ENCODE measurements around the gene PDCD2L. TPM values are rescaled to one million over a fixed set of nuclear protein-coding genes. Genes with fewer than 3 reads are reported as not detected.

Gene PDCD2L
- total RNA-seq, 1 donor from 2014 or later = 10.8 TPM

DNA sequence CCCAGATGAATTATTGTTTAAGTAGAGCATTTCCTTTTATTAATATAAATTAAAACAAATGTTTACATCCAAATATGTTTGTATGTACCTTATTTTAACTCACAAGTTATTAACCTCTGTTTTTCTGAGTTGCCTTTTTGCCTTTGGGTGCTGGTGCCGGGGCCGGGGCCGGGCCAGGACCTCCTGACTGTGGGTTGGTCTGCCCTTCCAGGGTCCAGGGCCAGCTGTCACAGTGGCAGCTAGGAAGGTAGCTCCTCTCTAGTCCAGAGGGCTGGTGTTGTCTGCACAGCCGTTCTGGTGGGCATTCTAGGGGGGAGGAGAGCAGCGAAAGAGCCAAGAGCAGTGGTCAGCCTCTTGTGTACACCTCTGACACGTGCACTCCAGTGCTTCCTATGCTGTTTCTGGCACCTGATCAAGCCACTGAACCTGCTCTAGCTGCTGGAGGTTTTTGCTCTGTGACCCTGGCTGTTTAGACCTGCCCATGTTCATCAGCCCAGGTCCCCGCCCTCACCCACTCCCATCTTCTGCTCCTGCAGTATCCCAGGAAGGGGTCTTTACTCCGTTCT lies 22.0 kb downstream of the PDCD2L start:
- Histone ChIP-seq H3K27me3 (no peaks in the 10 kb centered on the region), H3K4me1 (peaks cover 31% of the 10 kb centered on the region), H3K36me3 (peaks cover 0 to 10% of the 10 kb centered on the region in 2 donors), H3K4me3 (no peak overlapping the region), H3K9me3 (no peaks in the 10 kb centered on the region), H3K27ac (no peak overlapping the region)
- no peak for DNase-seq (ENCODE audit: extremely low spot score in 2 of 2)
- TF ChIP-seq POLR2AphosphoS5 (IDR thresholded peaks at IDR 0.05; ENCODE audit: insufficient read depth in 1 of 2, low read depth in 1 of 2) = no peak
- no peak for TF ChIP-seq POLR2A (IDR thresholded peaks at IDR 0.05)
- TF ChIP-seq, protein P1, sequence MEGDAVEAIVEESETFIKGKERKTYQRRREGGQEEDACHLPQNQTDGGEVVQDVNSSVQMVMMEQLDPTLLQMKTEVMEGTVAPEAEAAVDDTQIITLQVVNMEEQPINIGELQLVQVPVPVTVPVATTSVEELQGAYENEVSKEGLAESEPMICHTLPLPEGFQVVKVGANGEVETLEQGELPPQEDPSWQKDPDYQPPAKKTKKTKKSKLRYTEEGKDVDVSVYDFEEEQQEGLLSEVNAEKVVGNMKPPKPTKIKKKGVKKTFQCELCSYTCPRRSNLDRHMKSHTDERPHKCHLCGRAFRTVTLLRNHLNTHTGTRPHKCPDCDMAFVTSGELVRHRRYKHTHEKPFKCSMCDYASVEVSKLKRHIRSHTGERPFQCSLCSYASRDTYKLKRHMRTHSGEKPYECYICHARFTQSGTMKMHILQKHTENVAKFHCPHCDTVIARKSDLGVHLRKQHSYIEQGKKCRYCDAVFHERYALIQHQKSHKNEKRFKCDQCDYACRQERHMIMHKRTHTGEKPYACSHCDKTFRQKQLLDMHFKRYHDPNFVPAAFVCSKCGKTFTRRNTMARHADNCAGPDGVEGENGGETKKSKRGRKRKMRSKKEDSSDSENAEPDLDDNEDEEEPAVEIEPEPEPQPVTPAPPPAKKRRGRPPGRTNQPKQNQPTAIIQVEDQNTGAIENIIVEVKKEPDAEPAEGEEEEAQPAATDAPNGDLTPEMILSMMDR (IDR thresholded peaks at IDR 0.05) = no peak
- intact Hi-C loops (cut with DNase I) = no loop called here

DNA sequence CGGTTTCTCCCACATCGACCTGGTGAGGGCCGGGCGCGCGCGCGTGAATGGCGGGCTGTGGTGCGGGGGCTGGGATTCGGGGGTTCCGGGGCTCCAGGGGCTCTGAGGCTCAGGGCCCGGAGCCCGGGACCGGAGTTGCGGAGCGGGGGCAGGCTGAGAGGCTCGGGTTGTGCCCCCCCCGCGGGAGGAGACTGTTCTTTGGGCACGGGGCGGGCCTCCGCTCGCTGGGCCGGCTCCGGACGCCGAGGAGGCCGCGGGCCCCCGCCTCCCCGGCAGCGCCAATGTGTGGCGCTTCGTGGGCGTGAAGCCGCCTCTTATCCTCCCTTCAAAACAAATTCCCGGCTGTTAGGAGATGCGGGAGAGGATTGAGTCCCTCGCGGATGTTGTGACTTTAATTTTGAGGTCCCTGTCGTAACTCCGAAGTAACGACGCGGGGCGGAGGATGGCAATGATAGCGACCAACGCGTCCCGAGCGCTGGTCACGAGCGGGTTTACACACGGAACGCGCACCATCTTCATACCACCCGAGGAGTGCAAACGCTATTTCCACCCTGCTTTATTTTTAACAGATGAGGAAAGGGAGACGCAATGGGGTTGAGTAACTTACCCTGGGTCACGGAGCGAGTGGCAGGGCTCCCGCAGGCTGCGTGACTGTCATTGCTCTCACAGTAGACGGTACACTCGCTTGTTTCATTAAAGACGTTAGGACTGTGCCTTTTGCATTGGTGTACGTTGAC lies 24.5 kb downstream of the PDCD2L start:
- no peak for DNase-seq (ENCODE audit: extremely low spot score in 2 of 2)
- Histone ChIP-seq H3K27ac (peak overlapping the region; percentile 88), H3K27me3 (no peaks in the 10 kb centered on the region), H3K4me3 (peak overlapping the region; percentile 88 to 95), H3K9me3 (no peaks in the 10 kb centered on the region), H3K36me3 (peaks cover 0 to 2% of the 10 kb centered on the region in 2 donors), H3K4me1 (peaks cover 51% of the 10 kb centered on the region)
- TF ChIP-seq, protein P1 (IDR thresholded peaks at IDR 0.05) = no peak
- TF ChIP-seq POLR2A (IDR thresholded peaks at IDR 0.05) (no peak), POLR2AphosphoS5 (IDR thresholded peaks at IDR 0.05; ENCODE audit: insufficient read depth in 1 of 2, low read depth in 1 of 2) (no peak)
- intact Hi-C loops (cut with DNase I) = no loop called here

DNA sequence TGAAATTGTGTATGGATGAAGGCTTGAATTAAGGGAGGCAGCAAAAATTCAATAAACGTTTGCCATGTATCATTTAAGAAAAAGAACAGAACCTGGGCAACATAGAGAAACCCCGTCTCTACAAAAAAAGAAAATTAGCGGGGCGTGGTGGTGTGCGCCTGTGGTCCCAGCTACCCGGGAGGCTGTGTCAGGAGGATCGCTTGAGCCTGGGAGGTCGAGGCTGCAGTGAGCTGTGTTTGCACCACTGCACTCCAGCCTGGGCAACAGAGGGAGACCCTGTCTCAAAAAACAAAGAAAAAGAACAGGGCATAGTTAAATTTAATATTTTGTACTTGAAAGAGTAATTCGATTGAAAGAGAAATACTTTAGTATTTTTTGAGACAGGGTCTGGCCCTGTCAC lies 25.4 kb downstream of the PDCD2L start:
- DNase-seq (ENCODE audit: extremely low spot score in 2 of 2) = no peak
- TF ChIP-seq POLR2AphosphoS5 (IDR thresholded peaks at IDR 0.05; ENCODE audit: insufficient read depth in 1 of 2, low read depth in 1 of 2) (no peak), POLR2A (IDR thresholded peaks at IDR 0.05) (no peak)
- TF ChIP-seq, protein P1 (IDR thresholded peaks at IDR 0.05) = no peak
- Histone ChIP-seq H3K4me1 (peaks cover 51% of the 10 kb centered on the region), H3K36me3 (peaks cover 0 to 9% of the 10 kb centered on the region in 2 donors), H3K27ac (peak overlapping the region; percentile 88), H3K9me3 (no peaks in the 10 kb centered on the region), H3K4me3 (peak overlapping the region; percentile 88 to 95), H3K27me3 (no peaks in the 10 kb centered on the region)
- intact Hi-C loops (cut with DNase I) = no loop called here

DNA sequence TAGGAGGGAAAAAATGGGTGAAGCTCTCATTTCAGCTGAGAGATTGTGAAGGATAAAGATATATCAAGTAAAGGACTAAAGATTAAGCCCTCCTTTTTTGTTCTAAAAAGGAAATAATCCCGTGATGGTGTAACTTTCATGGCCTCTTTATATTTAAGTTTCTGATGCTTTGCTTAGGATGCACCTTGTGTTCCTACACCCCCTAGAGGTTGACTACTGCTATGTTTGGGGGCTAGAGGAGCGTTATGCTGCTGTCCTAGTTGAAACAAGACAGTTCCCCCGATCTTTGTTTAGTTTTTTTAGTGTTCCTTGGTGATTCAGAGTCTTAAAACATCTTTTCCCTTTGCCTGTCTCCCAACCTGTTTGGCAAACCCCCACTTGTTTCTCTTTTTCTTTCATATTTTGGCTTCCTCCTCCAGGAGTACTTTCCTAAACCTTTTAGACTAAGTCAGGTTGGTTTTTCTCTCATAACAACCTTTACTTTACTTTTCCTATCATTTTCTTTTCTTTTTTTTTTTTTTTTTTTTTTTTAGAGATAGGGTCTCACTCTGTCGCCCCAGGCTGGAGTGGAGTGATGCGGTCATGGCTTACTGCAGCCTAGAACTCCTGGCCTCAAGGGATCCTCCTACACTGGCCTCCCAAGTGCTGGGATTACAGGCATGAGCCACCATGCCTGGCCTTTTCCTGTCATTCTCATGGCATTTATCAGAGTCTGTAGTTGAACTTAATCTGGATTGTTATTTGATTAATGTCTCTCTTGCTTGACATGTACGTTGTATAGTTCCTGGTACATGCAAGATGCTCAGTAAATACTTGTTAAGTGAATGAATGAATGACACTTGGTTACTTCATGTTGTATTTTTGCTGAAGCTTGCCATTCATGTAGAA lies 26.8 kb downstream of the PDCD2L start:
- Histone ChIP-seq H3K9me3 (no peaks in the 10 kb centered on the region), H3K4me1 (peaks cover 51% of the 10 kb centered on the region)
- TF ChIP-seq POLR2A (IDR thresholded peaks at IDR 0.05) = no peak
- TF ChIP-seq, protein P1 (IDR thresholded peaks at IDR 0.05) = peak in 2 of 3 experiments; percentile 21 to 27
- no peak for TF ChIP-seq POLR2AphosphoS5 (IDR thresholded peaks at IDR 0.05; ENCODE audit: insufficient read depth in 1 of 2, low read depth in 1 of 2)

More for the DNA sequence above, 26.8 kb downstream of the PDCD2L start:
- H3K4me3 ChIP-seq = peak overlapping the region in 1 of 2 donors; percentile 1
- intact Hi-C loops (cut with DNase I) = loop anchor here (5.0 kb wide), 1 partner anchor 46 kb away; no protein-coding TSS in a partner anchor
- H3K27ac ChIP-seq = peak overlapping the region; percentile 88
- H3K27me3 ChIP-seq = no peaks in the 10 kb centered on the region
- H3K36me3 ChIP-seq = peaks cover 0 to 23% of the 10 kb centered on the region in 2 donors
- no peak for DNase-seq (ENCODE audit: extremely low spot score in 2 of 2)

Data from vagina (tissue), 2 donors.